PFSK-1 (cell line): ENCODE measurements around the gene DIP2A.

Source experiments
- FOXP2 ChIP-seq: optimal IDR thresholded peaks from 2 replicates; pipeline ENCODE3; 2011; ENCODE audit warnings: borderline replicate concordance, control low read depth, inconsistent platforms; ENCODE audit not compliant: insufficient read depth; ENCODE audit errors: extremely low read length, extremely low read depth
- POLR2AphosphoS5 ChIP-seq: IDR thresholded peaks from 2 replicates; pipeline ENCODE4 v1.6.1; 2012; ENCODE audit warnings: low read depth, mild to moderate bottlenecking, control low read depth, low read length, moderate library complexity
- SIN3A ChIP-seq: IDR thresholded peaks from 2 replicates; pipeline ENCODE4 v1.6.1; 2012; ENCODE audit warnings: mild to moderate bottlenecking, low read length, moderate library complexity, borderline replicate concordance; ENCODE audit not compliant: insufficient read depth
- TAF1 ChIP-seq: IDR thresholded peaks from 2 replicates; pipeline ENCODE4 v1.6.1; 2012; ENCODE audit warnings: low read length, control low read depth, borderline replicate concordance; ENCODE audit not compliant: insufficient read depth
- TF ChIP-seq, protein P1 (sequence below), 2 experiments: IDR thresholded peaks; 2 replicates each; pipeline versions ENCODE4 v1.6.1 to v1.8.0; 2011 to 2012; ENCODE audit warnings: low read depth in 2 of 2, low read length in 2 of 2, control low read depth in 1 of 2, inconsistent platforms in 1 of 2, mild to moderate bottlenecking in 1 of 2, moderate library complexity in 1 of 2; ENCODE audit not compliant: insufficient read depth in 1 of 2

Gene DIP2A

GRCh38 chr21:46465651-46466050 is 7.0 kb downstream of the DIP2A start:
- no peak for TF ChIP-seq FOXP2

DNA sequence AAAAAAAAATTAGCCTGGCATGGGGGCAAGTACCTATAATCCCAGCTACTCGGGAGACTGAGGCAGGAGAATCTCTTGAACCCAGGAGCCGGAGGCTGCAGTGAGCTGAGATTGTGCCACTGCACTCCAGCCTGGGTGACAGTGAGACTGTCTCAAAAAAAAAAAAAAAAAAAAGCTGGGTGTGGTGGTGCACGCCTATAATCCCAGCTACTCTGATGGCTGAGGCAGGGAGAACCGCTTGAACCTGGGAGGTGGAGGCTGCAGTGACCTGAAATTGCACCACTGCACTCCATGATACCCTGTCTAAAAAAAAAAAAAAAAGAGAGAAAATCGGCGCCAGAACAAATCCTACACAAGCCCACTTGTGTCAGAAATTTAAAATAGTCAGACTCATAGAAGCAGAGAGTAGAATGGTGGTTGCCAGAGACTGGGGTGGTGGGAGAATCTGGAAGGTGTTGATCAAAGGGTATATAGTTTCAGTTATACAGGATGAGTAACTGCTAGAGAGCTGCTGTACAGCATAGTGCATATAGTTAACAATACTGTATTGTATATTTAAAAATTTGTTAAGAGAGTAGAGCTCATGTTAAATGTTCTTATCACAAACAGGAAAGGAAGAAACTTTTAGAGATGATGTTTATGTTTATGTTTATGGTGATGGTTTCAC is 9.6 kb downstream of the DIP2A start:
- TF ChIP-seq, protein P1, sequence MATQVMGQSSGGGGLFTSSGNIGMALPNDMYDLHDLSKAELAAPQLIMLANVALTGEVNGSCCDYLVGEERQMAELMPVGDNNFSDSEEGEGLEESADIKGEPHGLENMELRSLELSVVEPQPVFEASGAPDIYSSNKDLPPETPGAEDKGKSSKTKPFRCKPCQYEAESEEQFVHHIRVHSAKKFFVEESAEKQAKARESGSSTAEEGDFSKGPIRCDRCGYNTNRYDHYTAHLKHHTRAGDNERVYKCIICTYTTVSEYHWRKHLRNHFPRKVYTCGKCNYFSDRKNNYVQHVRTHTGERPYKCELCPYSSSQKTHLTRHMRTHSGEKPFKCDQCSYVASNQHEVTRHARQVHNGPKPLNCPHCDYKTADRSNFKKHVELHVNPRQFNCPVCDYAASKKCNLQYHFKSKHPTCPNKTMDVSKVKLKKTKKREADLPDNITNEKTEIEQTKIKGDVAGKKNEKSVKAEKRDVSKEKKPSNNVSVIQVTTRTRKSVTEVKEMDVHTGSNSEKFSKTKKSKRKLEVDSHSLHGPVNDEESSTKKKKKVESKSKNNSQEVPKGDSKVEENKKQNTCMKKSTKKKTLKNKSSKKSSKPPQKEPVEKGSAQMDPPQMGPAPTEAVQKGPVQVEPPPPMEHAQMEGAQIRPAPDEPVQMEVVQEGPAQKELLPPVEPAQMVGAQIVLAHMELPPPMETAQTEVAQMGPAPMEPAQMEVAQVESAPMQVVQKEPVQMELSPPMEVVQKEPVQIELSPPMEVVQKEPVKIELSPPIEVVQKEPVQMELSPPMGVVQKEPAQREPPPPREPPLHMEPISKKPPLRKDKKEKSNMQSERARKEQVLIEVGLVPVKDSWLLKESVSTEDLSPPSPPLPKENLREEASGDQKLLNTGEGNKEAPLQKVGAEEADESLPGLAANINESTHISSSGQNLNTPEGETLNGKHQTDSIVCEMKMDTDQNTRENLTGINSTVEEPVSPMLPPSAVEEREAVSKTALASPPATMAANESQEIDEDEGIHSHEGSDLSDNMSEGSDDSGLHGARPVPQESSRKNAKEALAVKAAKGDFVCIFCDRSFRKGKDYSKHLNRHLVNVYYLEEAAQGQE (IDR thresholded peaks at IDR 0.05; ENCODE audit: insufficient read depth in 1 of 2, low read depth in 2 of 2, low read length in 2 of 2): no peak
- TF ChIP-seq FOXP2 (no peak), TAF1 (no peak), POLR2AphosphoS5 (no peak), SIN3A (no peak)

DNA sequence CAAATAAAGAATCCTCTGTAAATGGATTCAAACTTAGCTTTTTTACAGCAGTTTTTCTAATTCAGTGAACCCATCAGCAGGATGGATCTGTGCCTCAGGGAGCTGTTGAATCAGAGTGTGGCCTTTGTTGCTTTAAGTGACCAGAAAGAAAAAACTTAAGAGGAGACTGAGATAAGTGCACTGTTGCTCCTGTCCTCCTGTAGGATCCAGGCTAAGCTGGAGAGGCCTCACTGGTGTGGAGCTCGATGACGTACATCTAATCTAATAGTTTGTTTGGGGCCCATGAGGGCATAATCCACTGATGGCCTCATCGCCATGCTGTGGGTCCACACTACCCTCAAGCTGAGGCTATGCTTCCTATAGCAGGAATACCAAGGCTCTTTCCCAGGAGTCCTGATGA is 10.6 kb downstream of the DIP2A start:
- TF ChIP-seq SIN3A: no peak
- no peak for TF ChIP-seq POLR2AphosphoS5
- no peak for TF ChIP-seq TAF1

GRCh38 chr21:46471514-46471913 is 12.8 kb downstream of the DIP2A start:
- TF ChIP-seq FOXP2: no peak
- TF ChIP-seq TAF1: no peak
- no peak for TF ChIP-seq POLR2AphosphoS5
- no peak for TF ChIP-seq SIN3A
- TF ChIP-seq, protein P1 (IDR thresholded peaks at IDR 0.05; ENCODE audit: insufficient read depth in 1 of 2, low read depth in 2 of 2, low read length in 2 of 2): no peak

DNA sequence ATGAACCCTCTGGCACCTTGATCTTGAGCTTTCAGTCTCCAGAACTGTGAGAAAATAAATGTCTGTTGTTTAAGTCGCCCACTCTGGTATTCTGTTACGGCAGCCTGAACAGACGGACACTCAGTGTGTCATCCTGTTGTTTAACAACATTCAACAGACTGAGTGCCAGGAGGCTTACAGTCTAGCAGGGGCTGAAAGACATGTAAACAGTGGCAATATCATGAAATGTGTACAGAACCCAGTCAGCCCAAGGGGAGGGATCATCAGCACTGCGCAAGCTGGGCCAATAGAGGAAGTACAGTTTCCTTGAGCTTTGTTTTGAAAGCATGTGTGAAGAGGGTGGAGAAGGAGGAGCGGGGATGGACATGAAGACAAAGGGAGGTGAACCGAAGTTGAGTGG is 13.6 kb downstream of the DIP2A start:
- TF ChIP-seq TAF1 (no peak), SIN3A (no peak), POLR2AphosphoS5 (no peak), FOXP2 (no peak)
- TF ChIP-seq, protein P1 (IDR thresholded peaks at IDR 0.05; ENCODE audit: insufficient read depth in 1 of 2, low read depth in 2 of 2, low read length in 2 of 2): no peak

GRCh38 chr21:46474382-46474781 is 15.7 kb downstream of the DIP2A start:
- TF ChIP-seq, protein P1 (IDR thresholded peaks at IDR 0.05; ENCODE audit: insufficient read depth in 1 of 2, low read depth in 2 of 2, low read length in 2 of 2): no peak
- no peak for TF ChIP-seq SIN3A
- no peak for TF ChIP-seq TAF1
- no peak for TF ChIP-seq POLR2AphosphoS5
- TF ChIP-seq FOXP2: no peak
